Activated naive CD8-positive, alpha-beta T cell treated with anti-CD3 and anti-CD28 coated beads, Interleukin-2, amount 50 U/mL, for 24 hours (primary cell): ENCODE data around the gene PKP4.

Source experiments
- ATAC-seq: fragments of 150-1000 bp; cut with Tn5 transposase; one replicate; pipeline ENCODE4 v1.10.0; 2021
- DNase-seq: peaks from one replicate; pipeline ENCODE4 v3.0.0; 2021
- H3K27ac Mint-ChIP-seq: one replicate; pipeline ENCODE4 v1.8.0; 2021; ENCODE audit warnings: mild to moderate bottlenecking, mixed read lengths
- H3K27me3 Mint-ChIP-seq: one replicate; pipeline ENCODE4 v1.8.0; 2021; ENCODE audit warnings: mixed read lengths
- H3K36me3 Mint-ChIP-seq: one replicate; pipeline ENCODE4 v1.8.0; 2021; ENCODE audit warnings: low read depth, mixed read lengths
- H3K4me1 Mint-ChIP-seq: one replicate; pipeline ENCODE4 v1.8.0; 2021; ENCODE audit warnings: mixed read lengths
- H3K4me3 Mint-ChIP-seq: one replicate; pipeline ENCODE4 v1.8.0; 2021; ENCODE audit warnings: mild to moderate bottlenecking, moderate library complexity, mixed read lengths
- H3K9me3 Mint-ChIP-seq: one replicate; pipeline ENCODE4 v1.8.0; 2021; ENCODE audit warnings: mixed read lengths

The PKP4 gene

GRCh38 chr2:158482594-158482993, 25.8 kb downstream of the PKP4 start:
- ATAC-seq (no peak), DNase-seq (no peak)
- Mint-ChIP-seq H3K4me1 (peaks cover 24% of the 10 kb centered on the region), H3K4me3 (no peak overlapping the region), H3K36me3 (peaks cover 1% of the 10 kb centered on the region), H3K27ac (no peak overlapping the region), H3K27me3 (no peaks in the 10 kb centered on the region), H3K9me3 (no peaks in the 10 kb centered on the region)

- DNase-seq (no peak), ATAC-seq (peak; percentile 81)
- Mint-ChIP-seq H3K9me3 (no peaks in the 10 kb centered on the region), H3K27ac (no peak overlapping the region), H3K4me3 (no peak overlapping the region), H3K27me3 (no peaks in the 10 kb centered on the region), H3K36me3 (peaks cover 1% of the 10 kb centered on the region), H3K4me1 (peaks cover 15% of the 10 kb centered on the region)
These were observed 28.3 kb downstream of the PKP4 start for GRCh38 chr2:158484892-158485556.

DNA sequence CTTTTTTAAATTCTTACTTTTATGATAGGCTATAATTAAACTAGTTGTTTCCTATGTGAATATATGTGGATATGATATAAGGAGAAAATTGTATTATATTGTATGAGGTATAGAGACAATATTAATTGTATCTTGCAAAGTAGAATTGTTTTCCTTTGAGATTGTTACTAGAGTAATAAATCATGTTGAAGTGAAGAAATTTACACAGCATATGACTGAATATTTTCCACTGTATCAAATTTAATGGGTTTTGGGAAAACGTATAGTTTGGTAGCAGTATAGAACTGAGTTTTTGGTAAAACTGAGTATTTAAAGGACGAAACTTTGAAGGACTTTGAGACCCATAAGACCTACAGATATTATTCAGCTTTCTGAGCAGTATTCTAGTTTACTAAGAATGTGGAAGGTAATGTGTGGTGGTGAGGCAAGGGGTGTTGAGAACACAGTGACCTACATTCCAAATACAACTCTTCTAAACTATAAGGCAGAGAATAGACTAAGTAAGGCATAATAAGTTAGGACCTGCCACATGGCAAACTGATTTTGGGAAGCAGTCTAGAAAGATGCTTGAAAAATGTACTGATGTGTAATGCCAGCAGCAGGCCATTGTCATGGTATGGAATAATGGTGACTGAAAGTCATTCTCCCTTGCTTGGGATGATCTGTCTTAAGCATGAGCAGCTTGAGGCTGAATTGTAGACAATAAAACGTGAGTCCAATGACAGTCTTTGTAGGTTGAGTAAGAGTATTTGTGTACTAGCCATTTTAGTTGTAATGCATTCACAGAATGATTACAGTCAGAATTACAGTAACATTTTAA, 29.6 kb downstream of the PKP4 start:
- Mint-ChIP-seq H3K4me1 (peaks cover 15% of the 10 kb centered on the region), H3K36me3 (peaks cover 1% of the 10 kb centered on the region), H3K27ac (no peak overlapping the region), H3K27me3 (no peaks in the 10 kb centered on the region), H3K9me3 (no peaks in the 10 kb centered on the region), H3K4me3 (no peak overlapping the region)
- DNase-seq, result no peak
- no peak for ATAC-seq

GRCh38 chr2:158486970-158487325, 30.2 kb downstream of the PKP4 start:
- no peak overlapping the region for H3K27ac Mint-ChIP-seq
- H3K36me3 Mint-ChIP-seq, result peaks cover 1% of the 10 kb centered on the region
- H3K27me3 Mint-ChIP-seq, result no peaks in the 10 kb centered on the region
- H3K9me3 Mint-ChIP-seq, result no peaks in the 10 kb centered on the region
- ATAC-seq (no peak), DNase-seq (no peak)
- H3K4me1 Mint-ChIP-seq, result peaks cover 15% of the 10 kb centered on the region
- H3K4me3 Mint-ChIP-seq, result no peak overlapping the region

GRCh38 chr2:158487419-158487818, 30.7 kb downstream of the PKP4 start:
- Mint-ChIP-seq H3K9me3 (no peaks in the 10 kb centered on the region), H3K4me3 (no peak overlapping the region), H3K4me1 (peaks cover 15% of the 10 kb centered on the region), H3K27ac (no peak overlapping the region), H3K36me3 (no peaks in the 10 kb centered on the region), H3K27me3 (no peaks in the 10 kb centered on the region)
- ATAC-seq (no peak), DNase-seq (no peak)

GRCh38 chr2:158488442-158489216, 31.9 kb downstream of the PKP4 start:
- Mint-ChIP-seq H3K4me3 (no peak overlapping the region), H3K4me1 (peaks cover 15% of the 10 kb centered on the region), H3K36me3 (no peaks in the 10 kb centered on the region), H3K9me3 (no peaks in the 10 kb centered on the region), H3K27ac (no peak overlapping the region), H3K27me3 (no peaks in the 10 kb centered on the region)
- DNase-seq (no peak), ATAC-seq (no peak)

- H3K4me1 Mint-ChIP-seq, result peaks cover 11% of the 10 kb centered on the region
- DNase-seq (no peak), ATAC-seq (no peak)
- no peaks in the 10 kb centered on the region for H3K36me3 Mint-ChIP-seq
- no peaks in the 10 kb centered on the region for H3K9me3 Mint-ChIP-seq
- no peak overlapping the region for H3K4me3 Mint-ChIP-seq
- no peaks in the 10 kb centered on the region for H3K27me3 Mint-ChIP-seq
- H3K27ac Mint-ChIP-seq, result no peak overlapping the region
These were observed 32.8 kb downstream of the PKP4 start for GRCh38 chr2:158489366-158490112.

DNA sequence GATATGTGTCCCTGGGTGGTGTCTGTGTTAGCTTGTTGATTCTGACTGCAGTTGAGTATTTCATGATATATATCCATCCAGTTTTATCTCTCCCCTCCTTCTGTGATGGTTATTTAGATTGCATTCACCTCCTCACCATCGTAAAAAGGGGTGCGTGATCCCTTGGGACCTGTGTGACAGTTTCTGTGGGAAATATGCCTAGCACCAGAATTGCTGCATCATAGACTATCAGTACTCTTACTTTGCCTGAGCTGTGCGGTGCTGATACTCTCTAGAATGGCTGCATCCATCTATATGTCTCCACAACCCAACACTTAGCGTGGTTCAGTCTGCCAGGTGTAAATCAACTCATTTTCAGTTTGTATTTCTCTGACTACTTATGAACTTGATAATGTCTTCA, 34.3 kb downstream of the PKP4 start:
- Mint-ChIP-seq H3K27ac (no peak overlapping the region), H3K36me3 (no peaks in the 10 kb centered on the region), H3K9me3 (no peaks in the 10 kb centered on the region), H3K4me3 (no peak overlapping the region), H3K4me1 (peaks cover 6% of the 10 kb centered on the region), H3K27me3 (no peaks in the 10 kb centered on the region)
- no peak for DNase-seq
- no peak for ATAC-seq

DNA sequence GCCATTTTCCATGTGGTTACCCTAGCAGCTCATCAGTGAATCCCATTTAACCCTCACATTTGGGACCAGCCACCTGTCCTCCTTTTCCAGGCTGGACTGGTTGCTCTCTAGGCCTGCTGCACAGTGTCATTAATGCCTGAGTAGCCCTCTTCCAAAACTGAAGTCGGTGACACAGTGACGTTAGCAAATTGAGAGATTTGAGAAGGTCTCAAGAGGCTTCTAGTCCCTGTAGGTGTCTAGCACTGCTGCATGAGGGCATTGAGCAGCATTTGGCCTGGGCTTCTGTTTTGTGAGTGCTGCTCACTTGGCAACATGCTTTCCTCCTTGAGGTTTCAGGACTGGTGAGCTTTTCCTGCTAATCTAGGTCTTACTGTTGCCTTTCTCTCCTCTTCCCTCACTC, 36.7 kb downstream of the PKP4 start:
- Mint-ChIP-seq H3K9me3 (no peaks in the 10 kb centered on the region), H3K4me3 (no peak overlapping the region), H3K27ac (no peak overlapping the region), H3K27me3 (no peaks in the 10 kb centered on the region), H3K36me3 (no peaks in the 10 kb centered on the region), H3K4me1 (no peaks in the 10 kb centered on the region)
- DNase-seq (no peak), ATAC-seq (no peak)

GRCh38 chr2:158495175-158495574, 38.4 kb downstream of the PKP4 start:
- Mint-ChIP-seq H3K27ac (no peak overlapping the region), H3K27me3 (no peaks in the 10 kb centered on the region), H3K36me3 (peaks cover 1% of the 10 kb centered on the region), H3K4me3 (no peak overlapping the region), H3K9me3 (no peaks in the 10 kb centered on the region), H3K4me1 (no peaks in the 10 kb centered on the region)
- DNase-seq, result no peak
- no peak for ATAC-seq

DNA sequence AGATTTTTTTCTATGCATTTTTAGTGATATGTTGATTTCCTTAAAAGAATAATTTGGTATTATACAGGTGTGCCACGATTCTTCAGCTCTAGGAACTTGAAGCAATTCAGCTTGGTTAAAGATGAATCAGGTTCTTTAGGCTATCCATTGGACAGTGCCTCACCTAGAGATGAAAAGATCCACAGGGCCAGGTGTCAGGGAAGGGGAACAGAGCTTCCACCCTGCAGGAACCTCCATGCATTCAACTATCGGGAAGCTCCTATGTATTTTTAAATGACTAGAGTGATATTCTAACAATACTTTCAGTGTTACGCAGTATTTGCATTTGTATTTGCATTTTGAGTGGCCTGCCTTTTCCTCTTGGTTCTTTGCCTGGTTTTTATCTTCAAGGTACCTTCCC, 40.2 kb downstream of the PKP4 start:
- Mint-ChIP-seq H3K27ac (no peak overlapping the region), H3K36me3 (peaks cover 1% of the 10 kb centered on the region), H3K27me3 (no peaks in the 10 kb centered on the region), H3K4me3 (no peak overlapping the region), H3K4me1 (no peaks in the 10 kb centered on the region), H3K9me3 (no peaks in the 10 kb centered on the region)
- DNase-seq (no peak), ATAC-seq (no peak)

DNA sequence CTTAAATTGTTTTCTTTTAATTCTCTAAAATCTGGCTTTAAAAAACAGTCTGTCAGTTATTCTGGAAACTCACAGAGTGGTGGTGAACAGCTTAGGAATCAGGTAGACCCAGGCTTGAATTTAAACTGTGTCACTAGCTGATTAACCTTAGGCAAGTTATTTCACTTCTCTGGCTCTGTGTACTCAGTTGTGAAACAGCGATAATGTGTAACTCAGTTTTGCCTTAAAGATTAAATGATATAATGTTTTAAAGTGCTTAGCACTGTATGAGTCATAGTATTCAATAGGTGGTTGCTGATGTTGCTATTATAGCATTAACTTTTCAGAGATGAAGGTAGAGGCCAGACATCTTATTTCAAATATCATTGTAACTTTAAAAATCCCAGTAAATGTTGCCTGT, 40.7 kb downstream of the PKP4 start:
- H3K4me1 Mint-ChIP-seq, result no peaks in the 10 kb centered on the region
- H3K4me3 Mint-ChIP-seq, result no peak overlapping the region
- H3K27ac Mint-ChIP-seq, result no peak overlapping the region
- H3K36me3 Mint-ChIP-seq, result peaks cover 1% of the 10 kb centered on the region
- no peaks in the 10 kb centered on the region for H3K9me3 Mint-ChIP-seq
- DNase-seq (no peak), ATAC-seq (peak; percentile 28)
- H3K27me3 Mint-ChIP-seq, result no peaks in the 10 kb centered on the region

DNA sequence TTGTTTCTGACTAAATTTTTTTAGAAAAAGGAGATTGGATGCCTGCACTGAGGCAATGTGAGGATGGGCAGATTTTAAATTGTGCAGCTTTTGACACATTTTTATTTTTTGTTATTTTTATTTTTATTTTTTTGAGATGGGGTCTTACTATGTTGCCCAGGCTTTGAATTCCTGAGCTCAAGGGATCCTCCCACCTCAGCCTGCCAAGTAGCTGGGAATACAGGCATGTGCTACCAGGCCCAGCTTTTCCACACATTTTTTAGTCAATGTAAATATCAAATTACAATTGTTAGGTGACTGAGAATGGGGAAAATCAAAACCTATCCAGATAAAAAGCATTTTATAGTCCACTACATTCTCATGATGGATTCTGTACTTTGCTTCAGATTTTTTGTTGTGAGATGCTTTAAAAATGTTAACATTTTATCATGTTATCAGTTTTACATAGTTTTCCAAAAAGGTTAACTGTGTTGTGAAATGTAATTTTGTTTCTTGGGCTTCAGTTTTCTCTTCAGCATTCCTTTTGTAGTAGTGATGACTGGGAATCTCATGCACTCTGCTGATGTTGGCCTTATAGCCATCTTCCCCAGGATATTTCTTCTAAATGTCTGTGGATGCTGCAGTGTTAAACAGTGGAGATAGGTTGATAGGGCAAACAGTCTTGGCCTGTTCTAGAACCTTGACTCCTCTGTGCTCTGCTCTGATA, 41.4 kb downstream of the PKP4 start:
- peaks cover 1% of the 10 kb centered on the region for H3K36me3 Mint-ChIP-seq
- ATAC-seq, result no peak

DNA sequence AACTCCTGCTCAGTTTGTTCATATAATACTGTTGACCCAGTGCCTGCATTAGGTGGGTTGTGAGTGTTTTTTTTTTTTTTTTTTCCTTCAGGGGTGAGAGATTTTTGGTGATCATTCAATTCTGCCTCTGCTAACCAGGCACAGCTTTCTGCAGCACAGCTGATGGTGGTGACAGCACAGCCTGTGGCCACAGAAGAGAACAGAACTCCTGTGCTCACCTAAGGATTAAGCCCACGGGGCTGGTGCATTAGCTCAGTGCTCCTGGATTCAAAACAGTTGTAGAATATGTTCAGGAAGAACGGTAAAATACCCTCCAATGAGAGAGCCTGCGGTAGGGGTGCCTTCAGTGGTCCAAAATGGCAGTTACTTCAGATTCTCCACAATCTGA, 42.0 kb downstream of the PKP4 start:
- ATAC-seq, result no peak
- Mint-ChIP-seq H3K27me3 (no peaks in the 10 kb centered on the region), H3K36me3 (peaks cover 1% of the 10 kb centered on the region), H3K9me3 (no peaks in the 10 kb centered on the region), H3K4me1 (no peaks in the 10 kb centered on the region), H3K27ac (no peak overlapping the region), H3K4me3 (no peak overlapping the region)
- no peak for DNase-seq

More for the DNA sequence above, 41.4 kb downstream of the PKP4 start:
- Mint-ChIP-seq H3K27me3 (no peaks in the 10 kb centered on the region), H3K27ac (no peak overlapping the region), H3K9me3 (no peaks in the 10 kb centered on the region), H3K4me1 (no peaks in the 10 kb centered on the region), H3K4me3 (no peak overlapping the region)
- no peak for DNase-seq
